ENCODE data around the gene LIN54.
A peak's percentile ranks its signal among the peaks of the same experiment; 100 is the strongest.
"Not testable (repeated sequence)": the region's sequence is repeated elsewhere in the genome, so short reads cannot be mapped to it uniquely, and the experiment has no call there.

The LIN54 gene

GRCh38 chr4:83010522-83011318, at the start of gene LIN54:
Gene LIN54, minus strand, starts transcription at chr4:83010823. Its CDS starts 25,979 bp downstream, at chr4:82984844.
- peak; percentile 89 for DNase-seq

DNA sequence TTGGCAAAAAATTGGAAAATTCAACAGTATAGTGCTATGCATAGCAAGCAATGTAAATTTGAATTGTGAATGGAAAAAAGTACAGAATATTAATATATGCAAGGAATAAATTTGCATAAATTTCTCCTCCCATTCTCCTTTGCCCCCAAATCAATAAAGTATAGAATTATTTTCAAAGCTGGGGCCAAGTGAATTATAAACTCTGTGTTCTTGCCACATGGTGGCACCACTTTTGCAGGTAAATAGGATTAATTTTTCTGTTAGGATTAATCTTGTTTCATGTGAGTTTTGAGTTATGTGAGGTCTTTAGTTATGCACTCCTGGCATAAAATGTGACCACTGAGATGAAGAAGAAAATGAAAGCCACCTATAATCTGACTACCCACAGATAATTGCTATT, 44.3 kb upstream of the LIN54 start:
- no peak for DNase-seq

DNA sequence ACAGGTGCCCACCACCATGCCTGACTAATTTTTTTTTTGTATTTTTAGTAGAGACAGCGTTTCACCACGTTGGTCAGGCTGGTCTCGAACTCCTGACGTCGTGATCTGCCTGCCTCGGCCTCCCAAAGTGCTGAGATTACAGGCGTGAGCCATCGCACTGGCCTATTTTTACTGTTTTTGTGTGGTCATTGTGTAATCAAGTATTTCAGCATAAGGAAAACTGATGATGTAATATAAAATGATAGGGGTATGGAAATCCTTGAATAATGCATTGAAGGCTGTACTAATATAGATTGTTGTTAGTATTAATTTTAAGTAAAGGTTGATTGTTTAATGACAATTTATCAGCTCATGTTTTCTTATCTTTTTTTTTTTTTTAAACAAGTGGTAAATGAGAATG, 38.2 kb upstream of the LIN54 start:
- DNase-seq: not testable (repeated sequence)

GRCh38 chr4:83046693-83047473, 36.3 kb upstream of the LIN54 start:
- no peak for DNase-seq

DNA sequence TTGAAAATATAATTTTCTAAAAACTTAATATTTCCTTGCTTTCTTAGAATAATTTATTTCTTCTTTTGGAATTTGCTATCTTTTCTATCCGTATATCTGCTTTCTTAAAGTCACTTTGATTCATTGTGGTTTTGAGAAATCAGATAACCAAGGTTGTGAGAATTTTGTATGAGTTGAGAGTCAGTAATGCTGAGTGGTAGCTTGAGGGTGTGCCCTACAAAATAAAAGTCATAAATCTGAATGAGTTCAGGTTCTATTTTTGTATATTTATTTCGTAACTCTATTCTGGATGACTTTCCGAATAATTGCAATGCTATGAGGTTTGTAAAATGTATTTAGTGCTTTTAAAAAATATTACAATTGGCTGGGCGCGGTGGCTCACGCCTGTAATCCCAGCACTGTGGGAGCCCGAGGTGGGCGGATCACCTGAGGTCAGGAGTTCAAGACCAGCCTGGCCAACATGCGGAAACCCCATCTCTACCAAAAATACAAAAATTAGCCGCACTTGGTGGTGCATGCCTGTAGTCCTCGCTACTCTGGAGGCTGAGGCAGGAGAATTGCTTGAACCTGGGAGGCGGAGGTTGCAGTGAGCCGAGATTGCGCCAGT, 33.3 kb upstream of the LIN54 start:
- DNase-seq: no peak

DNA sequence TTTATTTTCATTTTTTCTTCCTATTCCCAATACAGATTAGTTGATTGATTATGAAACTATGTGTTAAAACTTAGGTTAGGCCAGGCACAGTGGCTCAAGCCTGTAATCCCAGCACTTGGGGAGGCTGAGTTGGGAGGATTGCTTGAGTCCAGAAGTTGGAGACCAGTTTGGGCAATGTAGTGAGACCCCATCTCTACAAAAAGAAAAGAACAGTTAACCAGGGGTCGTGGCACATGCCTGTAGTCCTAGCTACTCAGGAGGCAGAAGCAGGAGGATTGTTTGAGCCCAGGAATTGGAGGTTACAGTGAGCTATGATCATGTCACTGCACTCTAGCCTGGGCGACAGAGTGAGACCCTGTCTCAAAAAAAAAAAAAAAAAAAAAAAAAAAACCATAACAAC, 32.5 kb upstream of the LIN54 start:
- DNase-seq: not testable (repeated sequence)

- no peak for DNase-seq
These were observed 29.6 kb upstream of the LIN54 start for GRCh38 chr4:83040269-83040668.

DNA sequence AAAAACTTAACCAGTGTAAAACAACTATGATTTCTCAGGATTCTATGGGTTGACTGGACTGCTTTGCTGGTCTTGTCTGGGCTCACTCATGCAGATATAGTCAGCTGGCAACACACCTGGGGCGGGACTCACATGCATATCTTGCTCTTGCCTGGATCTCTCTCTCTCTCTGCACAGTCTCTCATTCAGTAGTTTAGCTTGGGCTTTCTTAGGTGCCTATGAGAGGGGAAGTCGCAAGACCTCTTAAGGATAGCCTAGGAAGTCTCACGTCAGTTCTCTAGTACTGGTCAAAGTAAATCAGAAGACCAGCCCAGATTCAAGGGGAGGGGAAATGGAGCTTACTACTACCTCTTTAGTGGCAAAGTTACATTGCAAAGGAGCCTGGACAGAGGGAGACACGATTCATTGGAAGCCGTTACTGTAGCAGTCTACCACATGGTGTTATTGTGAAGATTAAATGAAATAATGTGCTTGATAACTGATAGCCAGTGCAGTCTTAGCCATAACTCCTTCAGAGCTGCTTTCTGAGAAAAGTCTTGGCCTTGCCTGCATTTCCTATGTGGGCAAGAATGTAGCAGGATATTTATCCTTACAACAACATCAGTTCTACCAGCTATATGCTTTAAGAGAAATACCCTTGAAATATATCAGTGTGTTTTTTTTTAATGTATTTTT, 26.5 kb upstream of the LIN54 start:
- no peak for DNase-seq

- peak; percentile 99 for DNase-seq
These were observed 24.2 kb upstream of the LIN54 start, which contains the start of gene COPS4 for GRCh38 chr4:83034630-83035494. Gene COPS4, plus strand, starts transcription at chr4:83035183. Its CDS starts 42 bp downstream, at chr4:83035225.

- no peak for DNase-seq
These were observed 19.1 kb upstream of the LIN54 start for GRCh38 chr4:83029688-83030087.

DNA sequence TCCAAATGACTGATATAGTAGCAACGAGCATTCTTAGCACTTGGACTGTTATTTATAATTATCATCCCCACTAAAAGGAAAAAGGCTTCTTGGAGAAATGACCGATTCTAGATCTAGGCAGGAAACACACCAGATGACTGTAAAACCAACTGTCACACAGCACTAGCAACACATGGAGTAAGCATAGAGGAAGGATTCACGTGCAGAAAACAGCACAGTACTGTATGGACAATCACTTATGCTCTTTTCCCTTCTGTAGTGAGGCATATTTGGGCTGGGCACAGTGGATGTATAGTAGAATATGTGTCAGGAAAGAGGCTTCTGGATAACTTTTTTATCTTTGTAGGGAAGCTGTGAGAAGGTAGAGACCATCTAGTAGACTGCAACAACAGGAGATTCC, 18.4 kb upstream of the LIN54 start:
- DNase-seq: no peak

- no peak for DNase-seq
These were observed 14.9 kb upstream of the LIN54 start for GRCh38 chr4:83025563-83025962.

- DNase-seq: no peak
These were observed 13.6 kb upstream of the LIN54 start for GRCh38 chr4:83024233-83024632.

- DNase-seq: not testable (repeated sequence)
These were observed 13.0 kb upstream of the LIN54 start for GRCh38 chr4:83023599-83023998.

DNA sequence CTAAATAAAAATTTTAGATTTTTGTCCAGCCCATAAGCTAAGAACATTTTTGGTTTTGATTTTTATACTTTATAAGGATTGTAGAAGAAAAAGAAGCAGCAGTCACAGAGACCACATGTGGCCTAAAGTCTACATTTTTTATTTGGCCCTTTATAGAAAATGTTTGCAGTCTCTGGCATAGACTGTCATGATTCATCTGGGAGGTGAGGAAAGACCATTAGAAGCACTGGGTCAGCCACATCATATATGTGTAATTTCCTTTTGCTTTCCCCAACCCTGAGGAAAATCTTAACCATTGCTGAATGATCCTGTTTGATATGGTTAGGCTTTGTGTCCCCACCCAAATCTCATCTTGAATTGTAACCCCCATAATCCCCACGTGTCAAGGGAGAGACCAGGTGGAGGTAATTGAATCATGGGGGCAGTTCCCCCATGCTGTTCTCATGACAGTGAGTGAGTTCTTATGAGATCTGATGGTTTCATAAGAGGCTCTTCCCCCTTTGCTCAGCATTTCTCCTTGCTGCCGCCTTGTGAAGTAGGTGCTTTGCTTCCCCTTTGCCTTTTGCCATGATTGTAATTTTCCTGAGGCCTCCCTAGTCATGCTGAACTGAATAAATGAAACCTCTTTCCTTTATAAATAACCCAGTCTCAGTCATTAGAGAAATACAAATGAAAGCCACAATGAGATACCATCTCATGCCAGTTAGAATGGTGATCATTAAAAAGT, 12.3 kb upstream of the LIN54 start:
- no peak for DNase-seq

DNA sequence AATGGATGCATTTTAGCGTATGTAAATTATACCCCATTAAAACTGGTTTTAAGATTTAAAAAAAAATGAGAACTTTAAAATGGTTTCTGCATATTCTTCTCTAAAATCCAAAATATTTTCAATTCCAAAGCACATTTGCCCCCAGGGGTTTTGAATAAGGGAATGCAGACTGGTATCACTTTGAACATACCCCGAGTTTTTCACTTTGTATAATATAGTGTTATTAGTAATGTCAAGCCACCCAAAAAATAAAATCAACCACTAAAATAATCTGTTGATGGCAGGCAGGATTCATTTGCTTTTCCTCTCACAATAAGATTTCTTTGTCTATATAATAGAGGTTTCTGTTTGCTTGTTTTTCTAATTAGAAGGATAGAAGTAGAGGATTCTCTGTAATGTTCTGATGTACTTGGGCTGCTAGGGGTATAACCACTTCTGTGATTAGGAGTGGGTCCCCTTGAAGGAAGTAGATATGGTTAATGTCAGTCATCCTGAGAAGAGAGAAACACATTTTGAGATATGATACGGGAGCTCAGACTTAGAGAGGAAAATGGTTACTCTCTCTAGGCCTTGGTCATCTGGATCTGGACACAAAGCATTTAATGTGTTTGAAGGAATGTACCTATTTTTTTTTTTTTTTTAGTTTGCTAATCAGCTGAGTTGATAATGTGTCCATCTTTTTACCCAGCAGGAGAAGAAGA, 9.3 kb upstream of the LIN54 start:
- DNase-seq: no peak

- no peak for DNase-seq
These were observed 3.3 kb upstream of the LIN54 start for GRCh38 chr4:83013902-83014301.

- DNase-seq: no peak
These were observed 2.8 kb upstream of the LIN54 start for GRCh38 chr4:83013420-83013867.

DNA sequence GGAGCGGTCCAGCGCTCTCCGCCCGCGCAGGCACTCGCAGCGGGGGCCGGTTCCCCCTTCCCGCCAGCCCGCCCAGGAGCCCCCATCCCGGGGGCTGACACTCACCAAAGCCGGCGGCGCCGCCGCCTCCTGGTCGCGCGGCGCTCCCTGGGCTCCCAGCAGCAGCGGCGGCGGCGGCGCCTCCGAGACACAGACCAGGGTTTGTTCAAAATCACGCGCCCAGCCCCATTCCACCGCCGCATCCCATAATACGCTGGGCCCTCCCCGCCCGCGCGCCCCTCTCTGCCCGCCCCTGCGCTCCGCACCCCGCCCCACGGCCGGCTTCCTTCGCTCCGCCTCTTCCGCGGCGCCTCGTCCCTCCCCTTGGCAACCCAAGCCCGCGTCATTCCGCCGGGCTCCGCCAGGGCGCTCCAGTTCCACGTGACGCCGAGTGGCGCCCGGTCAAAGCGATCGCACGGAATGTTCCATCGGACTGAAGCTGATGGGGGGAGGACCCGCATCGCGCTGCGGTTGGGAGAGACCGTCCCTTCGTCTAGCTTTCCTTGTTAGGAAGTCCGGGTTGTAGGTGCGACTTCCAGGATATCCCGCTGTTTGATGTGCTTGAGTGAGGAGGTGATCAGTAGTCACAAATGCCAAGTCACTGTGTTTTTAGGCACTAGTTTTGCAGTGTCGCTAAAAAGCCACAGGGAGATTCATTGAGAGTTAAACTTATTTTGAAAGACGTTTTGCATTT, 2.2 kb upstream of the LIN54 start:
- peak; percentile 99 for DNase-seq

DNA sequence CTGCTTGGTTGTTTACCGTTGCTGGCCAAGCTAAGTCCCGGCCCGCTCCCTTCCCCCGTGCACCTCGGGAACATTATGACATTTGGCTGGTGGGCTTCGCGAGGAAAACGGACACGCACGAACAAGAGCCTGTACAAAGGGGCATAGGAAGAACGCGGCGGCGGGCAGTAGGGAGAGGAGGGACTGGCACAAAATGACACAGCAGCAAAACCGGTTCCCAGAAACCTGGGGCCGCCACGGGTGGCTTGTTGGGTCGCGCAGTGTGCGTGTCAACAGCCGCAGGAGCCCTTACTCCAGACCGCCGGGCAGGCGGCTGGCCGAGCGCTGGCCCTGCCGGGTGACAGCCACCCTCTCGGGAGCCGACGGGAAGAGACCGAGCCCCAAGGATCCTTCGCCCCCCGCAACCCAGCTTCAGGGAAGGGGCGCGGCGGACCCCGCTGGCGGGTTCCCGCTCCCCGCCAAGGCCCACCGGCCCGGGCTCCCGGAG, 1.6 kb upstream of the LIN54 start:
- peak; percentile 55 for DNase-seq

Data from right hindlimb (tissue), 1 donor.